ENCODE data around the gene MAN1A2.

Gene MAN1A2

DNA sequence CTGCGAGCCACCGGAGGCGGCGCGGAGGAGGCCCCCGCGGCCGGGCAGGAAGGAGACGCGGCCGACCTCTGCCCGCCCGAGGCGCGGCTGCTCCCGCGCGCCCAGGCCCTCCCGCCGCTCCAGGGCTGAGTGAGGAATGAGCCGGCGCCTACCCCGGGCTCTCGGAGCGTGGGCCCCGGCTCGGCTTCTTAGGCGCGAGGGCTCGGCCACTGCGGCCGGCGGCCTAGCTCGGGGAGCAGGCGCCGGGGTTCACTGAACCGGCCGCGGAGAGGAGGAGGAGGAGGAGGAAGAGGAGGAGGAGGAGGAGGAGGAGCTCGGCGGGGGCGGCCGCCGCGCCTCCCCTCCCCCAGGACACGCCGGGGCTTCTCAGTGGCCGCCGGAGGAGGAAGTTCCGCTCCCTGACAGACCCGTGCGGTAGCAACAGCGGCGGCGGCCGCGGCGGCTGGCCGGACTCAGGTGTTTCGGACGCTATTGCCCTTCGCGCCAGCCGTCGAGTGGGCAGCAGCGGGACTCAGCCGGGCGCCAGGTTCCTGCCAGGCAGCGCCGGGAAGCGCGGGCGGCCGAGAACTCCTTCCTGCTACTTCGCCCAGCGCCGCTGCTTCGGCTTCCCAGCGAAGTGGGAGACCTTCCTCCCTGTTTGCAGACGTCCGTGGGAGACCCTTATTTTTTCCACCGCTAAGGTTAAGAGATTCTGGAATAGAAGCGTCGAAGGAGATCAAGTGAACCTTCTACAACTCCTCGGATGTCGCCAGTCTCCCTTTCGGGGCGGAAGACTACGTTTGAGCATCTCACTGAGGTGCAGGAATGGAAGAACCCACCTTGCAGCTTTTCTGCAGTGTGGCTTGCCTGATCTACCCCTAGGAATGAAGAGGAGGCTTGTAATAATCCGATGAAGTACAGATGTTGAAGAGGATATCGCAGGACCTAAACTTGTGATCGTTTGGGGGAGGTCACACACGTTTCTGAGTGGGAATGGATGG is at the start of gene MAN1A2 (continued):
- peak; percentile 89 for TF ChIP-seq ZNF600 (tag by site-specific recombination; IDR thresholded peaks at IDR 0.05)
- peak; percentile 77 for TF ChIP-seq HOXC10 (CRISPR knock-in tag; IDR thresholded peaks at IDR 0.05)
- no peak for TF ChIP-seq ZSCAN23 (tag by site-specific recombination; IDR thresholded peaks at IDR 0.05)
- TF ChIP-seq REST (tag by site-specific recombination; IDR thresholded peaks at IDR 0.05) = no peak
- TF ChIP-seq ZNF146 (tag by site-specific recombination; IDR thresholded peaks at IDR 0.05) = no peak
- peak; percentile 43; the same call in 1 of the 2 replicates for TF ChIP-seq ZNF10 (tag by site-specific recombination; IDR thresholded peaks at IDR 0.05)
- TF ChIP-seq KLF1 (tag by site-specific recombination; IDR thresholded peaks at IDR 0.05) = no peak
- TF ChIP-seq ZBTB10 (tag by site-specific recombination; IDR thresholded peaks at IDR 0.05) = peak; percentile 33; the same call in 1 of the 2 replicates
- TF ChIP-seq ZNF549 (tag by site-specific recombination; IDR thresholded peaks at IDR 0.05) = 0 out of 2 replicates have a peak, but pooled peaks have one; percentile 29
- TF ChIP-seq HOXA7 (CRISPR knock-in tag; IDR thresholded peaks at IDR 0.05; ENCODE audit: borderline replicate concordance) = no peak
- TF ChIP-seq GLIS1 (tag by site-specific recombination; IDR thresholded peaks at IDR 0.05) = peak; percentile 49
- TF ChIP-seq ZIC2 (tag by site-specific recombination; IDR thresholded peaks at IDR 0.05) = peak; percentile 30; the same call in 1 of the 2 replicates
- no peak for TF ChIP-seq ELK4 (IDR thresholded peaks at IDR 0.05; ENCODE audit: borderline replicate concordance, low read depth, low read length)
- no peak for TF ChIP-seq ZNF311 (tag by site-specific recombination; IDR thresholded peaks at IDR 0.05; ENCODE audit: borderline replicate concordance)
- 0 out of 2 replicates have a peak, but pooled peaks have one; percentile 55 for TF ChIP-seq KLF10 (tag by site-specific recombination; IDR thresholded peaks at IDR 0.05)
- TF ChIP-seq KLF16 (tag by site-specific recombination; IDR thresholded peaks at IDR 0.05) = peak; percentile 60; the same call in 1 of the 2 replicates
- peak; percentile 84 for TF ChIP-seq ZBTB26 (tag by site-specific recombination; optimal IDR thresholded peaks at IDR 0.05)
- TF ChIP-seq ZNF398 (tag by site-specific recombination; IDR thresholded peaks at IDR 0.05) = peak; percentile 85
- no peak for TF ChIP-seq ZNF354C (tag by site-specific recombination; IDR thresholded peaks at IDR 0.05; ENCODE audit: borderline replicate concordance, low read depth)
- TF ChIP-seq, protein P1, sequence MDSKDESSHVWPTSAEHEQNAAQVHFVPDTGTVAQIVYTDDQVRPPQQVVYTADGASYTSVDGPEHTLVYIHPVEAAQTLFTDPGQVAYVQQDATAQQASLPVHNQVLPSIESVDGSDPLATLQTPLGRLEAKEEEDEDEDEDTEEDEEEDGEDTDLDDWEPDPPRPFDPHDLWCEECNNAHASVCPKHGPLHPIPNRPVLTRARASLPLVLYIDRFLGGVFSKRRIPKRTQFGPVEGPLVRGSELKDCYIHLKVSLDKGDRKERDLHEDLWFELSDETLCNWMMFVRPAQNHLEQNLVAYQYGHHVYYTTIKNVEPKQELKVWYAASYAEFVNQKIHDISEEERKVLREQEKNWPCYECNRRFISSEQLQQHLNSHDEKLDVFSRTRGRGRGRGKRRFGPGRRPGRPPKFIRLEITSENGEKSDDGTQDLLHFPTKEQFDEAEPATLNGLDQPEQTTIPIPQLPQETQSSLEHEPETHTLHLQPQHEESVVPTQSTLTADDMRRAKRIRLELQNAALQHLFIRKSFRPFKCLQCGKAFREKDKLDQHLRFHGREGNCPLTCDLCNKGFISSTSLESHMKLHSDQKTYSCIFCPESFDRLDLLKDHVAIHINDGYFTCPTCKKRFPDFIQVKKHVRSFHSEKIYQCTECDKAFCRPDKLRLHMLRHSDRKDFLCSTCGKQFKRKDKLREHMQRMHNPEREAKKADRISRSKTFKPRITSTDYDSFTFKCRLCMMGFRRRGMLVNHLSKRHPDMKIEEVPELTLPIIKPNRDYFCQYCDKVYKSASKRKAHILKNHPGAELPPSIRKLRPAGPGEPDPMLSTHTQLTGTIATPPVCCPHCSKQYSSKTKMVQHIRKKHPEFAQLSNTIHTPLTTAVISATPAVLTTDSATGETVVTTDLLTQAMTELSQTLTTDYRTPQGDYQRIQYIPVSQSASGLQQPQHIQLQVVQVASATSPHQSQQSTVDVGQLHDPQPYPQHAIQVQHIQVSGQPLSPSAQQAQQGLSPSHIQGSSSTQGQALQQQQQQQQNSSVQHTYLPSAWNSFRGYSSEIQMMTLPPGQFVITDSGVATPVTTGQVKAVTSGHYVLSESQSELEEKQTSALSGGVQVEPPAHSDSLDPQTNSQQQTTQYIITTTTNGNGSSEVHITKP (tag by site-specific recombination; IDR thresholded peaks at IDR 0.05) = peak; percentile 56
- 0 out of 2 replicates have a peak, but pooled peaks have one; percentile 18 for TF ChIP-seq ZNF843 (tag by site-specific recombination; IDR thresholded peaks at IDR 0.05)
- no peak for TF ChIP-seq ZNF830 (tag by site-specific recombination; IDR thresholded peaks at IDR 0.05; ENCODE audit: low read depth)
